Measurements from ENCODE around the gene SLC37A3.
A peak's percentile ranks its signal among the peaks of the same experiment; 100 is the strongest.

SLC37A3 gene

DNA sequence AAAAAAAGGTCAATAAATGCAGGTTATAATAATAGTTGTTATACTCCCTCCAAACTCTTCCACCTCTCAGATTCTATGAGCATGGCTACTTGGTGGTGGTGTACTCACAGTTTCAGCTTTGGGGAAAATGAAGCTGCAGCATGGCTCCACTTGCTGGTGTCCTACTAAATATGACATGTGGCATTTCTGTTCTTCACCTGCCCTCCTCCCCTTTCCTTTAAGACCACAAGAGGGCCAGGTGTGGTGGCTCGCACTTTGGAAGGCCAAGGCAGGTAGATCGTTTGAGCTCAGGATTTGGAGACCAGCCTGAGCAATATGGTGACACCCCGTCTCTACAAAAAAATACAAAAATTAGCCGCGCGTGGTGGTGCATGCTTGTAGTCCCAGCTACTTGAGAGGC is 101.1 kb downstream of the SLC37A3 start:
- H3K4me3 Mint-ChIP-seq, result no peak overlapping the region
- H3K36me3 Mint-ChIP-seq (ENCODE audit: low read depth), result no peaks in the 10 kb centered on the region
- no peak for DNase-seq
- H3K9me3 Mint-ChIP-seq, result no peaks in the 10 kb centered on the region
- H3K27ac Mint-ChIP-seq, result no peak overlapping the region
- H3K4me1 Mint-ChIP-seq, result peaks cover 10% of the 10 kb centered on the region
- H3K27me3 Mint-ChIP-seq (ENCODE audit: low read depth, poor library complexity), result peaks cover 3% of the 10 kb centered on the region
- TF ChIP-seq, protein P1, sequence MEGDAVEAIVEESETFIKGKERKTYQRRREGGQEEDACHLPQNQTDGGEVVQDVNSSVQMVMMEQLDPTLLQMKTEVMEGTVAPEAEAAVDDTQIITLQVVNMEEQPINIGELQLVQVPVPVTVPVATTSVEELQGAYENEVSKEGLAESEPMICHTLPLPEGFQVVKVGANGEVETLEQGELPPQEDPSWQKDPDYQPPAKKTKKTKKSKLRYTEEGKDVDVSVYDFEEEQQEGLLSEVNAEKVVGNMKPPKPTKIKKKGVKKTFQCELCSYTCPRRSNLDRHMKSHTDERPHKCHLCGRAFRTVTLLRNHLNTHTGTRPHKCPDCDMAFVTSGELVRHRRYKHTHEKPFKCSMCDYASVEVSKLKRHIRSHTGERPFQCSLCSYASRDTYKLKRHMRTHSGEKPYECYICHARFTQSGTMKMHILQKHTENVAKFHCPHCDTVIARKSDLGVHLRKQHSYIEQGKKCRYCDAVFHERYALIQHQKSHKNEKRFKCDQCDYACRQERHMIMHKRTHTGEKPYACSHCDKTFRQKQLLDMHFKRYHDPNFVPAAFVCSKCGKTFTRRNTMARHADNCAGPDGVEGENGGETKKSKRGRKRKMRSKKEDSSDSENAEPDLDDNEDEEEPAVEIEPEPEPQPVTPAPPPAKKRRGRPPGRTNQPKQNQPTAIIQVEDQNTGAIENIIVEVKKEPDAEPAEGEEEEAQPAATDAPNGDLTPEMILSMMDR (IDR thresholded peaks at IDR 0.05), result no peak

DNA sequence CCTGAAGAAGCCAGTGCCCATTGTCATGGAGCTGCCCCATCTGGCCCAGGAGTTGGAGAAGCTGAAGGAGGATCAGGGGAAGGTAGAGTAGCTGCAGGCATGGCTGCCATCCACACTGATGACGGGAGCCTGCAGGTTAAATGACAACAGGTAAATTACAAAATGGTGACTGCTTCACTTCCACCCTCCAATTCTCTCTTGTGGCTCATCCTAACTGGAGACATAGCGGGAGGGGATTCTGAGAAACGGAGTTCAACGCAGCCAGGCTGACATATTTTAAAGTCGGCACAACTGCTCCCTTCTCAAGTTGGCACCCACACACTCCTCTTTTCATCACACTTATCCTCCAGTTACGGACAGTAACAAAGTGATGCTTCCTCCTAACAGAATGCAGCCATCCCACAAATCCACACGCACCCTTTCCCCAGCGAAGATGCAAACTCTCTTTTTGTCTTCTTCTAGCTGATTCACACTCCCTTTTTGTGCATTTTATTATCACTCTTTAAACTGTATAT is 103.0 kb downstream of the SLC37A3 start:
- Mint-ChIP-seq H3K36me3 (ENCODE audit: low read depth) (no peaks in the 10 kb centered on the region), H3K4me1 (peaks cover 5% of the 10 kb centered on the region), H3K27ac (no peak overlapping the region), H3K27me3 (ENCODE audit: low read depth, poor library complexity) (peaks cover 3% of the 10 kb centered on the region), H3K9me3 (no peaks in the 10 kb centered on the region), H3K4me3 (no peak overlapping the region)
- TF ChIP-seq, protein P1 (IDR thresholded peaks at IDR 0.05), result no peak
- no peak for DNase-seq

DNA sequence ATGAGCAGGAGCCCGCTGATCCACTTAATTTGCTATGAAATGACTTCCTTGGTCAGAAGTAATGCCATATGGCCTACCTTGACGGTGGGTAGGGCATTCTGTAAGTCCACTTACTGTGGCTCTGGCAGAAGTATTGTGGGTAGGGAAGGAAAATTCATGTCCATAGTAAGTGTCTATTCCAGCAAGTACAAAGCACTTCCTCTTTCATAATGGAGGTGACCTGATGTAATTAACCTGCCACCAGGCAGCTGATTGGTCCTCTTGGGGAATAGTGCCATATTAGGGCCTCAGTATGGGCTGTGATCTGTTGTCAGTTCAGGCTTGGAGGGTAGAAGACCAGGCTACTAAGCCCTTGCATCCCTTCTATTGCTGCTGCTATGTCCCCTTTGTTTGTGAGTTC is 103.9 kb downstream of the SLC37A3 start:
- Mint-ChIP-seq H3K9me3 (no peaks in the 10 kb centered on the region), H3K27me3 (ENCODE audit: low read depth, poor library complexity) (peaks cover 3% of the 10 kb centered on the region), H3K36me3 (ENCODE audit: low read depth) (no peaks in the 10 kb centered on the region), H3K4me1 (peaks cover 5% of the 10 kb centered on the region), H3K4me3 (no peak overlapping the region), H3K27ac (peak overlapping the region; percentile 29)
- TF ChIP-seq, protein P1 (IDR thresholded peaks at IDR 0.05), result no peak
- DNase-seq, result no peak

DNA sequence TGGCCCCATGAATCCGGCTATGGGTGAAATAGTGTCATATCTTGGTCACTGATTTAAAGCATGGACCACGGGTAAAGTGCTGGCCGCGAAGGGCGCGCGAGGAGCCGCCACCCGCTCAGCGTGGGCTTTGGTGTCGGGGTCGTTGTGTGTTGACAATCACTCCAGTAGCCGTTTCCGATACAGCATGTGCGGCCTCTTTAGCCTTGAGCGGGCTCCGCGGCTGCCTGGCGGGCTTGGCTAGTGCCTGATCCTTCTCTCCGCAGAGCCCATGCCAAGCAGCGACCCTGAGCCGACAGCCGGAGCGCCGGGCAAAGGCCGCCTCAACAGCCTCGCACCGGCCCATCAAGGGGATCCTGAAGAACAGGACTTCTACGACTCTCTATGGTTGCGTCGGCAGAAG is 105.9 kb downstream of the SLC37A3 start:
- H3K9me3 Mint-ChIP-seq, result no peaks in the 10 kb centered on the region
- no peaks in the 10 kb centered on the region for H3K36me3 Mint-ChIP-seq (ENCODE audit: low read depth)
- H3K27me3 Mint-ChIP-seq (ENCODE audit: low read depth, poor library complexity), result peaks cover 3% of the 10 kb centered on the region
- H3K27ac Mint-ChIP-seq, result no peak overlapping the region
- no peak overlapping the region for H3K4me3 Mint-ChIP-seq
- no peak for DNase-seq
- peaks cover 5% of the 10 kb centered on the region for H3K4me1 Mint-ChIP-seq
- TF ChIP-seq, protein P1 (IDR thresholded peaks at IDR 0.05), result no peak

DNA sequence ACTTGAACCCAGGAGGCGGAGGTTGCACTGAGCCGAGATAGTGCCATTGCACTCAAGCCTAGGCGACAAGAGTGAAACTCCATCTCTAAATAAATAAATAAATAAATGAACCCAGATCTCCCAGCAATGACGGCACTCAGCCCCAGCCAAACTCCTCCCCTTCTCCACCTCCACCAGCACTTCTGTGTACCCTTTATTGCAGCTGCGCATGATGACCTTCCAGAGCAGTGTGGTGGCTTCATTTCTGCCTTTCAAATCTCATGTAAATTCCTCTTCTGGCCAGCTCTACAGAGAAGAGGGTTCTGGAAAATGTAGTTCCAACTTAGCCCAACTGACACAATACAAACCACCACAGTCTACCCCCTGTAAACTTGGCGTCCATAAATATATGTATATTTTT is 108.5 kb downstream of the SLC37A3 start:
- TF ChIP-seq, protein P1 (IDR thresholded peaks at IDR 0.05), result no peak
- H3K27ac Mint-ChIP-seq, result peak overlapping the region; percentile 60
- no peaks in the 10 kb centered on the region for H3K36me3 Mint-ChIP-seq (ENCODE audit: low read depth)
- H3K4me1 Mint-ChIP-seq, result peaks cover 5% of the 10 kb centered on the region
- H3K4me3 Mint-ChIP-seq, result no peak overlapping the region
- peaks cover 6% of the 10 kb centered on the region for H3K27me3 Mint-ChIP-seq (ENCODE audit: low read depth, poor library complexity)
- no peak for DNase-seq
- no peaks in the 10 kb centered on the region for H3K9me3 Mint-ChIP-seq

DNA sequence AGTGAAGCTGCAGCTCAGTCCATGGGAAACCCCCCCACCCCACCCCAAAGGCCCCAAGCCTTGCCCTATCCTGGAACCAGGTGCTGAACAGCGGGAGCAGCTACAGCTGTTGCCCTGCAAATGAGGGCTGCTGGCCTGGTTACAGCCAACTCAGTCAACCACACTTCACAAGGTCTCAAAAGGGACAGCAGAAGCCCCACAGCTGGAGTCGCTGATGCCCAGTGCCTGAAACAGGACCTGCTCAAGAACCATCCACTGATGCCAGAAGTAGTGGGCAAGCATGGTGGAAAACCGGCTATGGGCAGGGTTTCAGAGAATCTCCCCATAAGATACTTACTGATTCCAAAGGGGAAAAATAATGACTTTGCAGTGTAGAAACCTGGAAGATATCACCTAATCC is 110.3 kb downstream of the SLC37A3 start:
- H3K9me3 Mint-ChIP-seq, result no peaks in the 10 kb centered on the region

More for the DNA sequence above, 110.3 kb downstream of the SLC37A3 start:
- H3K4me1 Mint-ChIP-seq, result peaks cover 5% of the 10 kb centered on the region
- no peak for DNase-seq
- TF ChIP-seq, protein P1 (IDR thresholded peaks at IDR 0.05), result no peak
- H3K4me3 Mint-ChIP-seq, result no peak overlapping the region
- H3K27ac Mint-ChIP-seq, result no peak overlapping the region
- peaks cover 6% of the 10 kb centered on the region for H3K27me3 Mint-ChIP-seq (ENCODE audit: low read depth, poor library complexity)
- no peaks in the 10 kb centered on the region for H3K36me3 Mint-ChIP-seq (ENCODE audit: low read depth)

Measured in nephron progenitor cell (in vitro differentiated cells).